ENCODE data around the gene CDKN2B-AS1. TPM values are rescaled to one million over a fixed set of nuclear protein-coding genes. Genes with fewer than 3 reads are reported as not detected.

CDKN2B-AS1 gene
- polyA plus RNA-seq, 12 donors, result 0.17 to 0.29 (median 0.19) TPM; not detected in 7

- no peak for DNase-seq
Observed at GRCh38 chr9:22005702-22006606, 11.4 kb downstream of the CDKN2B-AS1 start.

- DNase-seq, result no peak
Observed at GRCh38 chr9:22008384-22008716, 13.8 kb downstream of the CDKN2B-AS1 start.

- peak; percentile 84 for DNase-seq
Observed at GRCh38 chr9:22008717-22009505, 14.3 kb downstream of the CDKN2B-AS1 start, which contains the start of gene CDKN2B. Gene CDKN2B, minus strand, starts transcription at chr9:22009305. Its CDS starts 352 bp downstream, at chr9:22008953.

- DNase-seq, result no peak
Observed at GRCh38 chr9:22009506-22009867, 14.9 kb downstream of the CDKN2B-AS1 start.

- peak; percentile 67 for DNase-seq
Observed at GRCh38 chr9:22010866-22011625, 16.5 kb downstream of the CDKN2B-AS1 start.

- no peak for DNase-seq
Observed at GRCh38 chr9:22022396-22022795, 27.8 kb downstream of the CDKN2B-AS1 start.

GRCh38 chr9:22026696-22027095 is 32.1 kb downstream of the CDKN2B-AS1 start:
- DNase-seq, result no peak

DNA sequence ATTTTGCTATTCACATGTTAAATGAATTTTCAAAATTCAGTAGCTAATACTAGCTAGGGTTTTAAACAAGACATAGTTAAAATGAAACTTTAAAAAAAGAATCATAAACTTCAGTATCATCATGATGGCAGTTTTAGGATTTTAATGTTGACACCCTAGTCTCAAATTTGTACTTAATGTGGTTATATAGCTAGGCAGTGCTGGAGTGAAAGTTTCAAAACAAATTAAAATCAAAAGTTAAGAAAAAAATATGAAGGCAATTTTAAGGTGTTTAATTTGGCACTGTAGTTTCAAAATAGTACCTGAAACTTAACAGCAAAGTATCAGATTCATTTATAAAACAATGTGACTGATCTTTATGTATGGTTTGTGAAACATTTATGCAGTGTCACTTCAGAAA is 33.8 kb downstream of the CDKN2B-AS1 start:
- no peak for DNase-seq

DNA sequence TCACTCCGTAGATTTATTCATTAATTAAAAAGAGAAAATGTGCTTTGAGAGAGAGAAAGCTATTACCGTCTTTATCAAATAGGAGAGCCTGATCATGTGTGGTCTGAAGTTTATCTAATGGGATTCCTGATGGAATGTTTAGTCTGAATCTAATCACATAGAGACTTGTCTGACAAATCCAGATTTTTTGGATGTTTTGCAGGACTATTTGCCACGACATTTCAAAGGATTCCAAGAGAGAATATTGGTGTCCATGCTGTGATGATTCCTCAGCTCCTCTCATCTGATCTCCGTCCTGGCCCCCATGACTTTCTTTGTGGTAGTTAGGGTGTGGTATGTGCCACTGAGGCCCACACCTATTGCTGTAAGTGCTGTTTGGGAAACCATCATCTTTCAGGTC is 34.6 kb downstream of the CDKN2B-AS1 start:
- no peak for DNase-seq

GRCh38 chr9:22030101-22030598 is 35.6 kb downstream of the CDKN2B-AS1 start:
- no peak for DNase-seq

GRCh38 chr9:22031655-22032411 is 37.2 kb downstream of the CDKN2B-AS1 start:
- no peak for DNase-seq

GRCh38 chr9:22033012-22033630 is 38.5 kb downstream of the CDKN2B-AS1 start:
- no peak for DNase-seq

DNA sequence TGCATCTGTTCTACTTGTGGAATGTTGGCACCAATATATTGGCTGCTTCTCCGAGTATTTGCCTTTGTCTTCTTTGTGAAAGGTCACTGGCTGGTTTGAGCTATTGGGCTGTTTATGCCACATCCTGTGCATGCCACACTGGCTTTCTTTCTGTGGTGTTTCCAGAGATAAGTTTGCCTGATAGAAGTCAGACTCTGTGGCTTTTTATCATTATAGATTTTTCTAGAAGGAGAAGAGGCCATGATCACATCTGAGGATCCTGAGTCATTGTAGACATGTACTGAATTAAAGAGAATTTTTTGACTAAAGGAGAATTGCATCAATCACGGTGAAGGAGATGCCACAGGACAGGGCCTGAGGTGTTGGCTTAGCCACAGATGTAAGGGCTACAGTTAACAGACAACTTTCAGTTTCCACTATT is 41.0 kb downstream of the CDKN2B-AS1 start:
- DNase-seq, result no peak

DNA sequence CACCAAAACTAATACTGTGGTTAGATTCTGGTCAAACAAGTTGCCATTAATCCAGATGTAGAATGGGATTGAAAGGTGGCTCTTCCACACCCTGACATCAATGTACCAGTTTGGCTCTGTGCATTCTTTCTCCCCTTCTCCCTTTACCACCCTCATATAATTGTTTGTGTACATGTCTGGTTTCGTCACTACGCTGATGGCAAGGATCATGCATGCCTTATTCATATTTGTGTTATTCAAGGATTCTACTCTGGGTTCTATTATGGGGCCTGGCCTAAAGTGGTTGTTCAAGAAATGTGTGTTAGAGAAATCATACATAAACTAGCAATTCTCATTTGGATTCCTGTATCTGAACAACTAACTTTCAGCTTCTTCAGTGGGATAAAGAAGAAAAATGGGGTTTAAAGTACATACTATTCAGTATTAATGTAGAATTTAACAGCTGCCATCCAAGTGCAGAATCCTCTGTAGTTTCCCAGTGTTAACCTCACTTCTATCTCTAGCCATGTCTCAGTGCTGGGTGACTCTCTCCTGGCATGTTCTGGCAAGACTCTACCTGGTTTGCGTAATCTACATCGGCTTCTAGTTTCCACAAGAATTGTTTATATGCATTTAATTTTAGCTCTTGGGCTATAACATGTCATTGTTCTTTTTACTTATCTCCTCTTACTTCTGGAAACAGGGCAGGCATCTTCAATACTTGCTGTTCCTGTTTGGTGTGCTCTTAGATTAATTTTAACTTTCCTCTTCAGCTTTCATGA is 42.5 kb downstream of the CDKN2B-AS1 start:
- DNase-seq, result no peak

- no peak for DNase-seq
Observed at GRCh38 chr9:22037954-22038690, 43.5 kb downstream of the CDKN2B-AS1 start.

GRCh38 chr9:22039258-22039657 is 44.7 kb downstream of the CDKN2B-AS1 start:
- no peak for DNase-seq

DNA sequence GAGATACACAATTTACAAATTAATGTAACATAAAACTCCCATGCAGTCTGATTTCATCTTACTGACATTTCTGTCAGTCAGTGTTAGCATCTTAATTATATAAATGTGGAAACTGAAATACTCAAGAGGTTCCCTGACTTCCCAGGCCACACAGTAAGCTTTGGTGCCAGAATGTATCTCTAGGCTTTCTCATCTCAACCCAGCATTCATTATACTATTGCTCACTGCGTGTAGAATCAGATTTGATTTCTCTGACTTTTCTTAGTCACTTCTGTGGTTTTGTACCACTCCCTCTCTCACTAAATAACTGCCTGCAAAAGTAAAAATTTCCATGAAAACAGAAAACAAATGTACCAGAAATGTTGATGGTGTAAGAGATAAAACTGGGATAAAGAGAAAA is 46.2 kb downstream of the CDKN2B-AS1 start:
- no peak for DNase-seq

GRCh38 chr9:22041344-22041743 is 46.8 kb downstream of the CDKN2B-AS1 start:
- no peak for DNase-seq

- no peak for DNase-seq
Observed at GRCh38 chr9:22041775-22042174, 47.2 kb downstream of the CDKN2B-AS1 start.
